Heart left ventricle (tissue), 16 donors: ENCODE data around the gene LHX8. TPM values are rescaled to one million over a fixed set of nuclear protein-coding genes. Genes with fewer than 3 reads are reported as not detected.

Source experiments
- ATAC-seq, 4 donors: fragments of 200-7000 bp; cut with Tn5 transposase; one replicate each; pipeline ENCODE4 v1.9.1; 2020 to 2022; ENCODE audit warnings: moderate library complexity in 4 of 4, mild to moderate bottlenecking in 3 of 4, moderate number of reproducible peaks in 1 of 4
- DNase-seq, 5 donors: peaks; one replicate each; pipeline ENCODE4 v3.0.0-alpha.2; 2020
- H3K27ac ChIP-seq, 12 donors: fragments of 200-600 bp; sonication (generic) in 4 of 12; one replicate each; pipeline versions ENCODE4 v1.5.0 to v1.8.0; 2016 to 2022; ENCODE audit warnings: mild to moderate bottlenecking in 2 of 12
- H3K27me3 ChIP-seq, 9 donors: fragments of 200-600 bp; sonication (generic) in 2 of 9; one replicate each; pipeline versions ENCODE4 v1.5.1 to v1.8.0; 2016 to 2022; ENCODE audit warnings: mild to moderate bottlenecking in 3 of 9
- H3K36me3 ChIP-seq, 9 donors: fragments of 200-600 bp; sonication (generic) in 2 of 9; one replicate each; pipeline versions ENCODE4 v1.5.0 to v1.8.0; 2018 to 2022; ENCODE audit warnings: mild to moderate bottlenecking in 2 of 9
- H3K4me1 ChIP-seq, 12 donors: fragments of 200-600 bp; sonication (generic) in 4 of 12; one replicate each; pipeline versions ENCODE4 v1.5.0 to v1.8.0; 2016 to 2022; ENCODE audit warnings: mild to moderate bottlenecking in 3 of 12
- H3K4me3 ChIP-seq, 12 donors: fragments of 200-600 bp; sonication (generic) in 4 of 12; one replicate each; pipeline versions ENCODE4 v1.5.0 to v1.8.0; 2017 to 2022; ENCODE audit warnings: mild to moderate bottlenecking in 9 of 12, moderate library complexity in 4 of 12
- H3K9me3 ChIP-seq, 12 donors: fragments of 200-600 bp; sonication (generic) in 4 of 12; one replicate each; pipeline versions ENCODE4 v1.5.0 to v1.8.0; 2016 to 2022; ENCODE audit warnings: mild to moderate bottlenecking in 1 of 12
- CTCF ChIP-seq, 12 donors: fragments of 200-600 bp; sonication (generic) in 4 of 12; IDR thresholded peaks; one replicate each; pipeline versions ENCODE4 v1.5.0 to v1.8.0; 2018 to 2022; ENCODE audit warnings: antibody characterized with exemption in 12 of 12, mild to moderate bottlenecking in 5 of 12
- POLR2A ChIP-seq, 2 donors: fragments of 450-650 bp; IDR thresholded peaks; one replicate each; pipeline ENCODE4 v1.6.1; 2017; ENCODE audit warnings: antibody characterized with exemption in 2 of 2, mild to moderate bottlenecking in 2 of 2, moderate library complexity in 2 of 2
- WGBS, 4 donors: extraction: QIAGEN DNeasy Blood & Tissue Kit in 2 of 4; methylation state at CpG; one replicate each; pipeline versions ENCODE4 v1.1.5 to v1.1.7; 2013 to 2018; 5-methylcytosine and 5-hydroxymethylcytosine counted together
- intact Hi-C, 10 donors: fragments of 100-400 bp; cut with DNase I; formaldehyde crosslinking; loops; one replicate each; pipeline versions ENCODE4 v1.11.1 to v1.14.2; 2022
- polyA plus RNA-seq, 2 donors: library from polyadenylated mRNA; stranded (reverse); fragments of 200-250 nt; gene quantifications; one replicate each; pipeline ENCODE4 v1.2.3, GENCODE V29; 2013
- total RNA-seq, 9 donors: library from RNA; depleted of rRNA in 2 of 9; stranded (reverse); fragments of >200 nt in 2 of 9; fragmentation: NEBNext Ultra II Directional in 3 of 9; extraction: Animal tissue kit (Norgen Biotek cat#: 25700) in 3 of 9; gene quantifications; one replicate each; pipeline versions ENCODE4 v1.1.0 to v1.2.4, GENCODE V29; 2016 to 2023
- donor health status: ischemic (EF 13 %, LVEDD 7.1; RV severe dilation, severe dysfunction).
- donor health status: healthy with polysubstance abuse.
- donor health status: DM: no; HTN: yes; CAD: no.
- donor health status: DM: no; HTN: no; CAD: no.
- donor health status: ischemic (EF 25% LVEDD 6.9; RV normal size, moderate dysfunction).
- donor health status: ischemic (EF 25% LVEDD 5.7; RV mildly dilated, moderate dysfunction).
- donor health status: healthy.
- donor health status: DM: yes; HTN: yes; CAD: no.
- donor health status: ischemic (EF 35%, LVEDD 5.7; RV mildly dilated, moderate dysfunction).
- donor health status: nonischemic (EF 11% LVEDD 7.7; RV severe dilation, severe dysfunction).
- donor health status: DM: yes; HTN: yes; CAD: no.
- donor health status: PGD.
- donor health status: ischemic (EF 29% LVEDD 5.4; RV normal size, mild dysfunction).
- donor health status: nonischemic (EF 23%, LVEDD 6.1; RV moderate dilation, normal function).

Gene LHX8
- total and polyA plus RNA-seq, 11 donors = not detected

- Histone ChIP-seq H3K9me3 (no peaks in the 10 kb centered on the region), H3K27ac (no peak overlapping the region), H3K36me3 (no peaks in the 10 kb centered on the region), H3K27me3 (peaks cover 5 to 80% (median 49%) of the 10 kb centered on the region in 9 donors), H3K4me3 (no peak overlapping the region), H3K4me1 (no peaks in the 10 kb centered on the region)
- WGBS, 4 donors = 78 to 92% (median 85%) methylated on average over 1 of the region's 1 CpG
- DNase-seq (no peak), ATAC-seq (no peak)
- intact Hi-C loops = no loop called here
- no peak for TF ChIP-seq POLR2A (IDR thresholded peaks at IDR 0.05)
- no peak for TF ChIP-seq CTCF (IDR thresholded peaks at IDR 0.05)
These were observed 10.4 kb upstream of the LHX8 start for GRCh38 chr1:75123756-75124155.

- intact Hi-C loops = no loop called here
- Histone ChIP-seq H3K9me3 (no peaks in the 10 kb centered on the region), H3K27me3 (peaks cover 5 to 87% (median 57%) of the 10 kb centered on the region in 9 donors), H3K4me3 (no peak overlapping the region), H3K36me3 (no peaks in the 10 kb centered on the region), H3K4me1 (no peaks in the 10 kb centered on the region), H3K27ac (no peak overlapping the region)
- 17 to 50% (median 36%) methylated on average over 13 to 23 of the region's 23 CpGs for WGBS, 4 donors
- ATAC-seq (no peak), DNase-seq (no peak)
- TF ChIP-seq CTCF (IDR thresholded peaks at IDR 0.05) (no peak), POLR2A (IDR thresholded peaks at IDR 0.05) (no peak)
These were observed 9.7 kb upstream of the LHX8 start for GRCh38 chr1:75124510-75124909.

- peak in 1 of 5 donors; percentile 50 for DNase-seq
- 20 to 80% (median 44%) methylated on average over 20 to 38 of the region's 38 CpGs for WGBS, 4 donors
These were observed 8.9 kb upstream of the LHX8 start for GRCh38 chr1:75125161-75125726.

GRCh38 chr1:75126611-75127101, 7.5 kb upstream of the LHX8 start:
- no peak for TF ChIP-seq CTCF (IDR thresholded peaks at IDR 0.05)
- TF ChIP-seq POLR2A (IDR thresholded peaks at IDR 0.05) = no peak
- ATAC-seq (no peak), DNase-seq (no peak)
- no peak overlapping the region for H3K4me3 ChIP-seq
- 20 to 66% (median 40%) methylated on average over 12 of the region's 12 CpGs for WGBS, 4 donors
- no peak overlapping the region for H3K27ac ChIP-seq
- no peaks in the 10 kb centered on the region for H3K36me3 ChIP-seq
- intact Hi-C loops = no loop called here
- H3K9me3 ChIP-seq = no peaks in the 10 kb centered on the region
- peaks cover 0 to 9% (median 0%) of the 10 kb centered on the region in 12 donors for H3K4me1 ChIP-seq
- H3K27me3 ChIP-seq = peaks cover 20 to 100% (median 78%) of the 10 kb centered on the region in 9 donors

More at GRCh38 chr1:75125161-75125726, 8.9 kb upstream of the LHX8 start:
- ATAC-seq = no peak
- no peak overlapping the region for H3K27ac ChIP-seq
- intact Hi-C loops = no loop called here
- peaks cover 0 to 4% (median 0%) of the 10 kb centered on the region in 12 donors for H3K4me1 ChIP-seq
- peaks cover 12 to 92% (median 64%) of the 10 kb centered on the region in 9 donors for H3K27me3 ChIP-seq
- no peaks in the 10 kb centered on the region for H3K9me3 ChIP-seq
- TF ChIP-seq CTCF (IDR thresholded peaks at IDR 0.05) (no peak), POLR2A (IDR thresholded peaks at IDR 0.05) (no peak)
- H3K4me3 ChIP-seq = no peak overlapping the region
- H3K36me3 ChIP-seq = no peaks in the 10 kb centered on the region
